NB4 (cell line): ENCODE measurements around the gene OXNAD1.

ENCODE experiments used
- DNase-seq: peaks from one replicate; pipeline ENCODE4 v3.0.0; 2010; ENCODE audit warnings: low read depth
- H3K4me3 ChIP-seq: one replicate; pipeline ENCODE4 v1.5.1; 2011; ENCODE audit warnings: mild to moderate bottlenecking, low read depth, low read length, moderate library complexity
- CTCF ChIP-seq: IDR thresholded peaks from one replicate; pipeline ENCODE4 v1.5.1; 2012; ENCODE audit warnings: low read depth, low read length
- MAX ChIP-seq: IDR thresholded peaks from 2 replicates; pipeline ENCODE4 v1.6.1; 2011; ENCODE audit warnings: low read depth, low read length
- MYC ChIP-seq: IDR thresholded peaks from 2 replicates; pipeline ENCODE4 v1.6.1; 2011; ENCODE audit warnings: low read depth, low read length
- POLR2A ChIP-seq: IDR thresholded peaks from 2 replicates; pipeline ENCODE4 v1.6.1; 2011; ENCODE audit warnings: mild to moderate bottlenecking; ENCODE audit not compliant: insufficient read length; ENCODE audit errors: extremely low read depth

Gene OXNAD1

GRCh38 chr3:16270855-16271254 lies 5.8 kb downstream of the OXNAD1 start:
- TF ChIP-seq MAX (no peak), CTCF (no peak)
- DNase-seq, result no peak
- no peak overlapping the region for H3K4me3 ChIP-seq

GRCh38 chr3:16272588-16272987 lies 7.6 kb downstream of the OXNAD1 start:
- TF ChIP-seq MYC (no peak), POLR2A (no peak), CTCF (no peak), MAX (no peak)
- H3K4me3 ChIP-seq, result no peak overlapping the region
- no peak for DNase-seq

- no peak for DNase-seq
- H3K4me3 ChIP-seq, result no peak overlapping the region
- TF ChIP-seq MAX (no peak), POLR2A (no peak), MYC (no peak)
These were observed 8.9 kb downstream of the OXNAD1 start for GRCh38 chr3:16273867-16274266.

GRCh38 chr3:16277471-16277870 lies 12.5 kb downstream of the OXNAD1 start:
- no peak for DNase-seq
- no peak overlapping the region for H3K4me3 ChIP-seq
- TF ChIP-seq CTCF (no peak), MAX (no peak), POLR2A (no peak), MYC (no peak)

- no peak for TF ChIP-seq MAX
- TF ChIP-seq POLR2A, result no peak
- TF ChIP-seq CTCF, result no peak
- TF ChIP-seq MYC, result no peak
- DNase-seq, result no peak
- H3K4me3 ChIP-seq, result no peak overlapping the region
These were observed 14.2 kb downstream of the OXNAD1 start for GRCh38 chr3:16279010-16279801.

GRCh38 chr3:16280671-16281070 lies 15.7 kb downstream of the OXNAD1 start:
- no peak overlapping the region for H3K4me3 ChIP-seq
- no peak for TF ChIP-seq MAX
- no peak for TF ChIP-seq MYC
- TF ChIP-seq POLR2A, result no peak
- TF ChIP-seq CTCF, result no peak
- no peak for DNase-seq
